CD8-positive, alpha-beta memory T cell (primary cell): ENCODE measurements around the gene GNG4. TPM values are rescaled to one million over a fixed set of nuclear protein-coding genes. Genes with fewer than 3 reads are reported as not detected.

Experiments
- CTCF ChIA-PET: fragments of 350-600 bp; sonication (Branson Sonifier 250); formaldehyde crosslinking; loops from one replicate; lab custom pipeline; 2021; ENCODE audit warnings: antibody characterized with exemption; lab: Charles Lee
- POLR2A ChIA-PET: fragments of 350-600 bp; sonication (Branson Sonifier 250); formaldehyde crosslinking; loops from one replicate; lab custom pipeline; 2021; ENCODE audit warnings: antibody characterized with exemption; lab: Charles Lee
- DNase-seq, 5 donors: peaks; one replicate each; pipeline versions ENCODE4 v3.0.0 to v3.0.0-alpha.2; 2020 to 2022; ENCODE audit warnings: mixed read lengths in 1 of 5
- H3K27ac ChIP-seq: one replicate; pipeline ENCODE4 v1.7.0; 2013; ENCODE audit warnings: low read depth, mild to moderate bottlenecking, low read length, moderate library complexity
- H3K27me3 ChIP-seq: 2 replicates; pipeline ENCODE4 v1.7.0; 2013; ENCODE audit warnings: low read length, mild to moderate bottlenecking; ENCODE audit not compliant: insufficient read depth, poor library complexity, severe bottlenecking
- H3K36me3 ChIP-seq: 2 replicates; pipeline ENCODE4 v1.7.0; 2013; ENCODE audit warnings: mild to moderate bottlenecking, low read length, moderate library complexity; ENCODE audit not compliant: insufficient read depth
- H3K4me1 ChIP-seq: 2 replicates; pipeline ENCODE4 v1.7.0; 2013; ENCODE audit warnings: mild to moderate bottlenecking, low read length, moderate library complexity; ENCODE audit not compliant: insufficient read depth
- H3K4me3 ChIP-seq: 2 replicates; pipeline ENCODE4 v1.7.0; 2013; ENCODE audit warnings: mild to moderate bottlenecking, low read length
- H3K9me3 ChIP-seq: 2 replicates; pipeline ENCODE4 v1.7.0; 2013; ENCODE audit warnings: mild to moderate bottlenecking, low read length
- H3K27ac Mint-ChIP-seq, 8 donors: one replicate each; pipeline ENCODE4 v1.8.0; 2020 to 2021; ENCODE audit warnings: mixed read lengths in 8 of 8, mild to moderate bottlenecking in 6 of 8, inconsistent platforms in 3 of 8, moderate library complexity in 3 of 8
- H3K27me3 Mint-ChIP-seq, 2 donors: one replicate each; pipeline ENCODE4 v1.8.0; 2020 to 2021; ENCODE audit warnings: mixed read lengths in 2 of 2, mild to moderate bottlenecking in 1 of 2, moderate library complexity in 1 of 2
- H3K36me3 Mint-ChIP-seq, 3 donors: one replicate each; pipeline ENCODE4 v1.8.0; 2020 to 2021; ENCODE audit warnings: mixed read lengths in 3 of 3, inconsistent platforms in 1 of 3, mild to moderate bottlenecking in 1 of 3
- H3K4me1 Mint-ChIP-seq, 3 donors: one replicate each; pipeline ENCODE4 v1.8.0; 2020 to 2021; ENCODE audit warnings: mixed read lengths in 3 of 3, inconsistent platforms in 1 of 3, mild to moderate bottlenecking in 1 of 3
- H3K4me3 Mint-ChIP-seq, 7 donors: one replicate each; pipeline ENCODE4 v1.8.0; 2020 to 2021; ENCODE audit warnings: mixed read lengths in 7 of 7, mild to moderate bottlenecking in 6 of 7, moderate library complexity in 4 of 7, inconsistent platforms in 2 of 7
- H3K9me3 Mint-ChIP-seq, 5 donors: one replicate each; pipeline ENCODE4 v1.8.0; 2020 to 2022; ENCODE audit warnings: mixed read lengths in 5 of 5, mild to moderate bottlenecking in 3 of 5, moderate library complexity in 2 of 5, inconsistent platforms in 1 of 5
- polyA plus RNA-seq: library from polyadenylated mRNA; unstranded; fragments of 300-500 nt; fragmentation: Illumina TruSeq; gene quantifications from one replicate; pipeline ENCODE4 v1.2.3, GENCODE V29; 2021
- total RNA-seq, 2 experiments: library from RNA; stranded (reverse); gene quantifications; one replicate each; pipeline ENCODE4 v1.2.3, GENCODE V29; 2021

GNG4 gene
- total and polyA plus RNA-seq, 3 experiments from 2014 or later: 5.2 to 5.6 TPM; not detected in 1

DNA sequence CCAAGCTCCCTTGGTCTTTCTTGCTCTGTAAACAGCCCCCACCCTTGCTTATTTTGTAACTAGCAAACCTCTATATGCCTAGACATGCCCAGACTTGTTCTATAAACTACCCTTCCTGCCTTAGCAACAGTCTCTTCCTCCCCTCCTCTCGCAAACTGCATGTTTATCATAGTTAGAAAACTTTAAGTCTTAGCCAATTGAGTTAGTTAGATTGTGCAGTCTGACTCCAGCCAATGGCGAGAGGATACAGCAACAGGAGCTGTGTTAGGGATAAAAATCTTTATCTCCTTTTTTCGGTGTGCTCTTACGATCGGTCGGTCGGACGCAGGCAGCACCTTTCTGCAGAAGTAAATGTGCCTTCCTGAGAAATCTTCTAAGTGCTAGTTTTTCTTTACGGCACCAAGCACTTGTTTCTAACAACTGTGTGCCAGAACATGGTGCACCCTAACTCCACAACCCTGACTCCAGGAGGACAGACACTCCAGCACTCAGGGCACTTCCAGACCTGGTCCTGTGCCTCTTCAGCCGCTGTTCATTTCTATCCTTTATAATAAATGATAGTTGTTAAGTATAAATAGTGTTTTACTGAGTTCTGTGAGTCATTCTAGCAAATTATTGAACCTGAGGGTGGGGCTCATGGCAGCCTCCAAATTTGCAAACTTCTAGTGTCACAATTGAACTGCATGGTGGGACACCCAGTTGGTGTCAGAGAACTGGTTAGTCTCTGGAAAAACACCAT is 25.7 kb upstream of the GNG4 start:
- H3K36me3 ChIP-seq: peaks cover 5% of the 10 kb centered on the region
- ChIA-PET CTCF (no interaction called here), POLR2A (interaction anchor here (0.5 kb wide), 1 partner anchor 157 kb away, joined by 6 read pairs; no protein-coding TSS in a partner anchor)
- Mint-ChIP-seq H3K27me3 (no peaks in the 10 kb centered on the region), H3K9me3 (peaks cover 39 to 54% (median 48%) of the 10 kb centered on the region in 5 donors), H3K27ac (peak overlapping the region in 2 of 8 donors; percentile 17 to 55), H3K36me3 (peaks cover 62 to 79% (median 72%) of the 10 kb centered on the region in 3 donors), H3K4me1 (no peaks in the 10 kb centered on the region), H3K4me3 (no peak overlapping the region)
- H3K27me3 ChIP-seq: no peaks in the 10 kb centered on the region
- H3K4me1 ChIP-seq: no peaks in the 10 kb centered on the region
- H3K4me3 ChIP-seq: no peak overlapping the region
- H3K27ac ChIP-seq: no peak overlapping the region
- DNase-seq: no peak
- peaks cover 18% of the 10 kb centered on the region for H3K9me3 ChIP-seq

DNA sequence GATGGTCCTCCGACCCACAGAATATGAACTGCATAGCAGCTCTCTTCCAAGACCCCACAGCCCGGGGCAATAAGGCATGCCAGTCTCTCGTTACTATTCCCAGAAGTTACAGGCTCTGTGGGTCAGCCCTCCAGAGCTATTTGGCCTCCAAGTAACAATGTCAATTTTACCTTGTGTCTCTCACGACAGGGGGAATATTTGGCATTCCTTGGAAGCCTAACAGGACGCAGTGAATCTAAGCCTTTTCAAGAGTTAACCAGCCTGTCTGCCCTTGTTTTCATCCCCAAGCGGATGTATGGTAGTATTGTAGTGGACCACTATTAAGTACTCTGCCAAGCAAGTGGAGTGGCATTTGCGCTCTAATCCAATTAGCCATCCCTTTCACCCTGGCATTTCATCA is 24.4 kb upstream of the GNG4 start:
- H3K36me3 Mint-ChIP-seq: peaks cover 71 to 84% (median 83%) of the 10 kb centered on the region in 3 donors
- H3K27me3 ChIP-seq: no peaks in the 10 kb centered on the region
- H3K27ac ChIP-seq: no peak overlapping the region
- no peaks in the 10 kb centered on the region for H3K4me1 Mint-ChIP-seq
- H3K9me3 Mint-ChIP-seq: peaks cover 43 to 65% (median 56%) of the 10 kb centered on the region in 5 donors
- no peak overlapping the region for H3K4me3 ChIP-seq
- ChIA-PET CTCF (no interaction called here), POLR2A (no interaction called here)
- no peaks in the 10 kb centered on the region for H3K4me1 ChIP-seq
- no peak overlapping the region for H3K4me3 Mint-ChIP-seq
- peaks cover 16% of the 10 kb centered on the region for H3K36me3 ChIP-seq
- H3K27ac Mint-ChIP-seq: no peak overlapping the region
- H3K9me3 ChIP-seq: peaks cover 24% of the 10 kb centered on the region
- no peaks in the 10 kb centered on the region for H3K27me3 Mint-ChIP-seq
- no peak for DNase-seq

DNA sequence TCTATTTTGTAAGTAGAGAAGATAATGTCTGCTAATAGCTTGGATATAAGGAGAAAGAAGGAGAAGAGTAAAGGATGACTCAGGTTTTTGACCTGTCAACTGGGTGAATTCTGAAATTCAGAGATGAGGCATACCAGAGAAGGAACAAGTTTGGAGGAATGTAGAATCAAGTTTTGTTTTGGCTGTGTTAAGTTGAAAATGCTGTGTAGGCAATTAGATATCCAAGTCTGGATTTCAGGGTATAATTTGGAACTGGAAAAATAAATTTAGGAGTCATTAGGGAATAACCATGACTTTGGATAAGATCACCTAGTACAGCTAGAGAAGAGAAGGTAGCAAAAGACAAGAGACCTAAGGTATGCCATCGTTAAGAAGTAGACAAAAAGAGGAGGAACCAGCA is 22.4 kb upstream of the GNG4 start:
- CTCF ChIA-PET: no interaction called here
- peaks cover 24% of the 10 kb centered on the region for H3K9me3 ChIP-seq

DNA sequence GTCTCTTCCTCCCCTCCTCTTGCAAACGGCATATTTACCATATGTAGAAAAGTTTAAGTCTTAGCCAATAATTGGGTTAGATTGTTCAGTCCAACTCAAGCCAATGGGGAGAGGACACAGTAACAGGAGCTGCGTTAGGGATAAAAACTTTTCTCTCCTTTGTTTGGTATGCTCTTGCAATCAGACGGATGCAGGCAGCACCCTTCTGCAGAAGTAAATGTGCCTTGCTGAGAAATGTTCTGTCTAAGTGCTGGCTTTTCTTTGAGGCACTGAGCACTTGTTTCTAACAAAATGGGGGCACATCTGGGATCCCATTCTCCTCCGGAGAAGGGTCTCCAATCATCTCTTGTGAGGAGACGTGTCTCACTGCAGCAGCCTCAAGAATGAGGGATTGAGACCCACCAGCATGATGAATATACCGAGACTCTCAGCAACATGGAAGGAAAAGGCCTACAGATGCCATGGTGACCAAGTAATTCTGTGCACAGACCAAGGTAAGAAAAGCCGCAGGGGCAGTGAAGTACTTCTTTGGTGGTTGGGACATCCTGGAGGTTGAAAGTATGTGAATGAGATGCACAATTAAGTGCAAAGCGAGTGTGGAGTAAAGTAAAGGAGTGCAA is 20.7 kb upstream of the GNG4 start:
- Histone ChIP-seq H3K36me3 (peaks cover 16% of the 10 kb centered on the region), H3K27me3 (no peaks in the 10 kb centered on the region), H3K4me1 (no peaks in the 10 kb centered on the region), H3K27ac (no peak overlapping the region), H3K9me3 (peaks cover 22% of the 10 kb centered on the region), H3K4me3 (no peak overlapping the region)
- Mint-ChIP-seq H3K4me1 (no peaks in the 10 kb centered on the region), H3K27me3 (no peaks in the 10 kb centered on the region), H3K27ac (no peak overlapping the region), H3K9me3 (peaks cover 32 to 54% (median 45%) of the 10 kb centered on the region in 5 donors), H3K36me3 (peaks cover 60 to 77% (median 69%) of the 10 kb centered on the region in 3 donors), H3K4me3 (no peak overlapping the region)
- ChIA-PET POLR2A (no interaction called here), CTCF (no interaction called here)
- no peak for DNase-seq

More for the DNA sequence above, 22.4 kb upstream of the GNG4 start:
- no peak overlapping the region for H3K4me3 Mint-ChIP-seq
- H3K27ac ChIP-seq: no peak overlapping the region
- H3K27me3 Mint-ChIP-seq: no peaks in the 10 kb centered on the region
- no peak for DNase-seq
- no peaks in the 10 kb centered on the region for H3K4me1 Mint-ChIP-seq
- POLR2A ChIA-PET: no interaction called here
- H3K9me3 Mint-ChIP-seq: peaks cover 43 to 67% (median 56%) of the 10 kb centered on the region in 5 donors
- H3K36me3 Mint-ChIP-seq: peaks cover 74 to 91% (median 86%) of the 10 kb centered on the region in 3 donors
- H3K27me3 ChIP-seq: no peaks in the 10 kb centered on the region
- no peak overlapping the region for H3K27ac Mint-ChIP-seq
- H3K4me3 ChIP-seq: no peak overlapping the region
- H3K4me1 ChIP-seq: no peaks in the 10 kb centered on the region
- peaks cover 16% of the 10 kb centered on the region for H3K36me3 ChIP-seq

DNA sequence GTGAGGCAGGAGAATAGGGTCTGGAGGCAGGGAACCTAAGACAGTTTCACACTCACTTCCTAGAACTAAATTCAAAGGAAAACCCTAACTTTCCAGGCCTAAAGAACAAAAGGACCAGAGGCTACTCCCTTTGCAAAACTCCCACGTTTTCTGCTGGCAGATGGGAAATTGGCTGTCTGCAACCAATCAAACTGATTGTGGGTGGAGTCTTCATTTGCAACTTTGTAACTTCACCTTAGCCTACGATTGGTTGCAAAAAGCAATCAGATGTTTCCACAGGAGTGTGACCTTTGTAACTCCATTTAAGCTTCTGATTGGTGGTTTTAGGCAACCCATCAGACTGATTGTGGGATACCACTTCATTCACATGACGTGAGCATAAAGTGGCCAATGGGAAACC is 19.7 kb upstream of the GNG4 start:
- ChIA-PET POLR2A (no interaction called here), CTCF (no interaction called here)
- Mint-ChIP-seq H3K36me3 (peaks cover 52 to 75% (median 62%) of the 10 kb centered on the region in 3 donors), H3K4me1 (no peaks in the 10 kb centered on the region), H3K27ac (no peak overlapping the region), H3K27me3 (no peaks in the 10 kb centered on the region), H3K4me3 (no peak overlapping the region), H3K9me3 (peaks cover 26 to 48% (median 38%) of the 10 kb centered on the region in 5 donors)
- no peaks in the 10 kb centered on the region for H3K27me3 ChIP-seq
- H3K4me1 ChIP-seq: no peaks in the 10 kb centered on the region
- H3K27ac ChIP-seq: no peak overlapping the region
- H3K36me3 ChIP-seq: peaks cover 16% of the 10 kb centered on the region
- DNase-seq: no peak
- H3K4me3 ChIP-seq: no peak overlapping the region
- peaks cover 15% of the 10 kb centered on the region for H3K9me3 ChIP-seq

DNA sequence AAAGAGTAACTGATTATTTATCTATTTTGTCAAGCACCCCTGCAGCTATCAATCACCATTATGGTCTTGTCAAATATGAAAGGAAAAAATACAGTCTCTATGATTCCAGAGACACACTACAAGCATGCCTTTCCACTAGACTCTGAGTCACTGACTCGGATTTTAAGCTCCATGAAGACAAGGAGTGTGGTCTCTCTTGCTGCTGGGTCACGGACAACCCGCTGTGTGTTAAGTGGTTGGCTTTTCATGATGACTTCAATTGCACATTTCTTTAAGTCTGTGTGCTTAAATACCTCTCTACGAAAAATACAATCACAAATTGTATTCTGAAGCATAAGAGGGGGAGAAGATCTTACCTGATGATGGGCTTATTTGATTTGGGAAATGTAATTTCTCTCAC is 14.0 kb upstream of the GNG4 start:
- Histone ChIP-seq H3K36me3 (no peaks in the 10 kb centered on the region), H3K27me3 (no peaks in the 10 kb centered on the region), H3K9me3 (no peaks in the 10 kb centered on the region), H3K4me3 (no peak overlapping the region), H3K27ac (no peak overlapping the region), H3K4me1 (no peaks in the 10 kb centered on the region)
- no peak overlapping the region for H3K27ac Mint-ChIP-seq
- H3K36me3 Mint-ChIP-seq: peaks cover 11 to 57% (median 23%) of the 10 kb centered on the region in 3 donors
- POLR2A ChIA-PET: no interaction called here
- H3K4me1 Mint-ChIP-seq: no peaks in the 10 kb centered on the region
- H3K27me3 Mint-ChIP-seq: no peaks in the 10 kb centered on the region
- H3K4me3 Mint-ChIP-seq: no peak overlapping the region
- H3K9me3 Mint-ChIP-seq: no peaks in the 10 kb centered on the region
- no peak for DNase-seq
- CTCF ChIA-PET: no interaction called here

DNA sequence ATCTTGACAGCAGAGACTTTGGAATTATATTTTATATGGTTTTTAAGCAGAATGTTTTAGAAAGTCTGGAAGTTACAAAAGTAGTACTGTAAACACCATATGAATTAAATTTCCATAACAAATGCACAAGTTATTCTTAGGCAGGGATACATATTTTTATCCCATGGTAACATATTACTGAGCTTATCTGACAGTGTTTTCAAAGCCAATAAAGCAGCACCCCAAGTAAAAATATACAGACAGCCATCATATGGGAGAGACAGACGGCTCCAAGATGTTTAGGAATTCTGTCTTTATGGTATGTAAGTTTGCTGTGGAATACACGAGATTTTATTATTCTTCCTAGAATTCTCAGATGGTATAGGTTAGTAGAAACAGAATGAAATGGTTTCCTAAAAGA is 12.0 kb upstream of the GNG4 start:
- Mint-ChIP-seq H3K4me3 (no peak overlapping the region), H3K9me3 (no peaks in the 10 kb centered on the region), H3K27ac (no peak overlapping the region), H3K36me3 (peaks cover 7 to 47% (median 18%) of the 10 kb centered on the region in 3 donors), H3K27me3 (no peaks in the 10 kb centered on the region), H3K4me1 (peaks cover 0 to 7% (median 0%) of the 10 kb centered on the region in 3 donors)
- CTCF ChIA-PET: no interaction called here
- Histone ChIP-seq H3K27me3 (no peaks in the 10 kb centered on the region), H3K36me3 (no peaks in the 10 kb centered on the region), H3K27ac (no peak overlapping the region), H3K4me1 (no peaks in the 10 kb centered on the region), H3K4me3 (no peak overlapping the region), H3K9me3 (no peaks in the 10 kb centered on the region)
- DNase-seq: no peak
- POLR2A ChIA-PET: no interaction called here

GRCh38 chr1:235659186-235659771 is 9.7 kb upstream of the GNG4 start:
- Histone ChIP-seq H3K4me1 (no peaks in the 10 kb centered on the region), H3K36me3 (no peaks in the 10 kb centered on the region), H3K9me3 (no peaks in the 10 kb centered on the region), H3K27ac (no peak overlapping the region), H3K27me3 (peaks cover 1% of the 10 kb centered on the region), H3K4me3 (no peak overlapping the region)
- DNase-seq: no peak
- Mint-ChIP-seq H3K9me3 (peaks cover 0 to 7% (median under 1%) of the 10 kb centered on the region in 5 donors), H3K4me3 (no peak overlapping the region), H3K36me3 (peaks cover 5 to 37% (median 16%) of the 10 kb centered on the region in 3 donors), H3K27ac (peak overlapping the region in 1 of 8 donors; percentile 14), H3K4me1 (peaks cover 0 to 7% (median 0%) of the 10 kb centered on the region in 3 donors), H3K27me3 (peaks cover 8% of the 10 kb centered on the region in 2 donors)
- ChIA-PET POLR2A (no interaction called here), CTCF (interaction anchor here (0.7 kb wide), 1 partner anchor 44 kb away, joined by 3 read pairs; no protein-coding TSS in a partner anchor)
